ENCODE measurements around the gene AGTR1. TPM values are rescaled to one million over a fixed set of nuclear protein-coding genes. Genes with fewer than 3 reads are reported as not detected.

The AGTR1 gene
- polyA plus RNA-seq (ENCODE audit: insufficient read length in 12 of 12), result 10 to 100 TPM in 11 of 12 donors, not detected in 1; 22.3 to 49.3 (median 31.8) TPM
- long read RNA-seq, donor 1, partial matches to known transcripts, result 0 of 2 reads
- long read RNA-seq, donor 1, other reads (novel, unspliced or antisense), result 0 of 2 reads
- long read RNA-seq, donor 2, transcript AGTR1-209 (2 exons, 2,359 nt), result major isoform, 9 of 14 reads
- long read RNA-seq, donor 2, transcript AGTR1-201 (3 exons, 2,356 nt), result minor isoform, 5 of 14 reads
- long read RNA-seq, donor 2, partial matches to known transcripts, result 0 of 14 reads
- long read RNA-seq, donor 2, other reads (novel, unspliced or antisense), result 0 of 14 reads
- long read RNA-seq, donor 3, transcript AGTR1-209 (2 exons, 2,359 nt), result major isoform, 6 of 14 reads
- long read RNA-seq, donor 3, partial matches to known transcripts, result 6 of 14 reads
- long read RNA-seq, donor 3, other reads (novel, unspliced or antisense), result 0 of 14 reads
- long read RNA-seq, donor 4, partial matches to known transcripts, result 0 of 6 reads
- long read RNA-seq, donor 4, other reads (novel, unspliced or antisense), result 0 of 6 reads
- long read RNA-seq, donor 5, transcript AGTR1-201 (3 exons, 2,356 nt), result major isoform, 18 of 34 reads
- long read RNA-seq, donor 5, transcript AGTR1-209 (2 exons, 2,359 nt), result minor isoform, 16 of 34 reads
- long read RNA-seq, donor 5, partial matches to known transcripts, result 0 of 34 reads
- long read RNA-seq, donor 5, other reads (novel, unspliced or antisense), result 0 of 34 reads
- long read RNA-seq, donor 6, partial matches to known transcripts, result 11 of 15 reads
- long read RNA-seq, donor 6, other reads (novel, unspliced or antisense), result 0 of 15 reads
- long read RNA-seq, donor 7, partial matches to known transcripts, result 0 of 5 reads
- long read RNA-seq, donor 7, other reads (novel, unspliced or antisense), result 0 of 5 reads
- long read RNA-seq, donor 8, transcript AGTR1-209 (2 exons, 2,359 nt), result major isoform, 19 of 20 reads
- long read RNA-seq, donor 8, partial matches to known transcripts, result 0 of 20 reads
- long read RNA-seq, donor 8, other reads (novel, unspliced or antisense), result 0 of 20 reads
- long read RNA-seq, donor 9, transcript AGTR1-201 (3 exons, 2,356 nt), result major isoform, 6 of 11 reads
- long read RNA-seq, donor 9, transcript AGTR1-209 (2 exons, 2,359 nt), result minor isoform, 5 of 11 reads
- long read RNA-seq, donor 9, partial matches to known transcripts, result 0 of 11 reads
- long read RNA-seq, donor 9, other reads (novel, unspliced or antisense), result 0 of 11 reads
- long read RNA-seq, donor 10, transcript AGTR1-209 (2 exons, 2,359 nt), result major isoform, 13 of 18 reads
- long read RNA-seq, donor 10, transcript AGTR1-201 (3 exons, 2,356 nt), result minor isoform, 5 of 18 reads
- long read RNA-seq, donor 10, partial matches to known transcripts, result 0 of 18 reads
- long read RNA-seq, donor 10, other reads (novel, unspliced or antisense), result 0 of 18 reads
- long read RNA-seq, donor 11, transcript AGTR1-209 (2 exons, 2,359 nt), result major isoform, 12 of 19 reads
- long read RNA-seq, donor 11, transcript AGTR1-201 (3 exons, 2,356 nt), result minor isoform, 7 of 19 reads
- long read RNA-seq, donor 11, partial matches to known transcripts, result 0 of 19 reads
- long read RNA-seq, donor 11, other reads (novel, unspliced or antisense), result 0 of 19 reads

- DNase-seq, result peak; percentile 90
Observed at GRCh38 chr3:148697306-148698189, at the start of gene AGTR1. TSS of gene AGTR1 (plus strand) at chr3:148697903. CDS start at chr3:148741036, 43,133 bp downstream.

GRCh38 chr3:148648685-148649352 lies 48.9 kb upstream of the AGTR1 start:
- DNase-seq, result no peak

- DNase-seq, result no peak
Observed at GRCh38 chr3:148651549-148651948, 46.2 kb upstream of the AGTR1 start.

GRCh38 chr3:148654433-148654832 lies 43.3 kb upstream of the AGTR1 start:
- DNase-seq, result no peak

- no peak for DNase-seq
Observed at GRCh38 chr3:148657470-148657869, 40.2 kb upstream of the AGTR1 start.

GRCh38 chr3:148659512-148659911 lies 38.2 kb upstream of the AGTR1 start:
- no peak for DNase-seq

GRCh38 chr3:148680289-148680688 lies 17.4 kb upstream of the AGTR1 start:
- no peak for DNase-seq

GRCh38 chr3:148681080-148681479 lies 16.6 kb upstream of the AGTR1 start:
- DNase-seq, result no peak

- DNase-seq, result no peak
Observed at GRCh38 chr3:148682997-148683396, 14.7 kb upstream of the AGTR1 start.

GRCh38 chr3:148694116-148694515 lies 3.6 kb upstream of the AGTR1 start:
- DNase-seq, result no peak

- peak; percentile 19 for DNase-seq
Observed at GRCh38 chr3:148698190-148698810, 597 bp downstream of the AGTR1 start.

- DNase-seq, result no peak
Observed at GRCh38 chr3:148705314-148705713, 7.6 kb downstream of the AGTR1 start.

- no peak for DNase-seq
Observed at GRCh38 chr3:148707601-148708380, 10.1 kb downstream of the AGTR1 start.

- no peak for DNase-seq
Observed at GRCh38 chr3:148708409-148708808, 10.7 kb downstream of the AGTR1 start.

GRCh38 chr3:148709560-148710253 lies 12.0 kb downstream of the AGTR1 start:
- no peak for DNase-seq

GRCh38 chr3:148710665-148711064 lies 13.0 kb downstream of the AGTR1 start:
- DNase-seq, result no peak

- no peak for DNase-seq
Observed at GRCh38 chr3:148711981-148712666, 14.4 kb downstream of the AGTR1 start.
